WTC11 (cell line): Measurements from ENCODE around the gene BICDL1.

ENCODE experiments used
- ATF1 ChIP-seq: sonication (generic); formaldehyde crosslinking; IDR thresholded peaks from 2 replicates; pipeline ENCODE4 v1.8.1; 2023; ENCODE audit warnings: mild to moderate bottlenecking, moderate library complexity, missing genetic modification reagents
- ATF3 ChIP-seq: sonication (generic); formaldehyde crosslinking; conservative IDR thresholded peaks from 2 replicates; pipeline ENCODE4 v1.8.1; 2022; ENCODE audit warnings: mild to moderate bottlenecking, missing genetic modification reagents
- ATF6 ChIP-seq: sonication (generic); formaldehyde crosslinking; IDR thresholded peaks from 2 replicates; pipeline ENCODE4 v1.8.1; 2023; ENCODE audit warnings: mild to moderate bottlenecking, missing genetic modification reagents
- CBFB ChIP-seq: sonication (generic); formaldehyde crosslinking; IDR thresholded peaks from 2 replicates; pipeline ENCODE4 v1.8.1; 2022; ENCODE audit warnings: mild to moderate bottlenecking, low read depth, missing genetic modification reagents
- CTCF ChIP-seq: fragments of 200-600 bp; IDR thresholded peaks from 2 replicates; pipeline ENCODE4 v1.8.0; 2022; ENCODE audit warnings: antibody characterized with exemption
- E2F1 ChIP-seq: sonication (generic); formaldehyde crosslinking; IDR thresholded peaks from 2 replicates; pipeline ENCODE4 v1.8.0; 2022; ENCODE audit warnings: mild to moderate bottlenecking, missing genetic modification reagents
- E2F4 ChIP-seq: sonication (generic); formaldehyde crosslinking; IDR thresholded peaks from 2 replicates; pipeline ENCODE4 v1.8.1; 2022; ENCODE audit warnings: low read depth, mild to moderate bottlenecking, moderate library complexity, missing genetic modification reagents, borderline replicate concordance
- IRF2 ChIP-seq: sonication (generic); formaldehyde crosslinking; IDR thresholded peaks from 2 replicates; pipeline ENCODE4 v1.8.0; 2022; ENCODE audit warnings: low read depth, missing genetic modification reagents, borderline replicate concordance
- JUN ChIP-seq: sonication (generic); formaldehyde crosslinking; IDR thresholded peaks from 2 replicates; pipeline ENCODE4 v1.8.0; 2023; ENCODE audit warnings: mild to moderate bottlenecking, missing genetic modification reagents
- MAX ChIP-seq: sonication (generic); formaldehyde crosslinking; IDR thresholded peaks from 2 replicates; pipeline ENCODE4 v1.8.0; 2022; ENCODE audit warnings: mild to moderate bottlenecking, missing genetic modification reagents
- NR2C2 ChIP-seq: sonication (generic); formaldehyde crosslinking; IDR thresholded peaks from 2 replicates; pipeline ENCODE4 v1.8.0; 2022; ENCODE audit warnings: mild to moderate bottlenecking, missing genetic modification reagents
- NR3C1 ChIP-seq: sonication (generic); formaldehyde crosslinking; conservative IDR thresholded peaks from 2 replicates; pipeline ENCODE4 v1.8.1; 2023; ENCODE audit warnings: low read depth, mild to moderate bottlenecking, missing genetic modification reagents
- SP1 ChIP-seq: sonication (generic); formaldehyde crosslinking; conservative IDR thresholded peaks from 2 replicates; pipeline ENCODE4 v1.8.1; 2022; ENCODE audit warnings: missing genetic modification reagents
- ZNF317 ChIP-seq: sonication (generic); formaldehyde crosslinking; IDR thresholded peaks from 2 replicates; pipeline ENCODE4 v1.8.1; 2023; ENCODE audit warnings: low read depth, mild to moderate bottlenecking, moderate library complexity, missing genetic modification reagents, borderline replicate concordance

- TF ChIP-seq CTCF (no peak), SP1 (CRISPR knock-in tag) (no peak), ZNF317 (CRISPR knock-in tag) (no peak), ATF1 (no peak), CBFB (no peak), ATF6 (CRISPR knock-in tag) (no peak), NR3C1 (no peak), MAX (no peak), NR2C2 (CRISPR knock-in tag) (no peak), ATF3 (CRISPR knock-in tag) (no peak), JUN (CRISPR knock-in tag) (no peak), E2F1 (no peak), IRF2 (no peak), E2F4 (CRISPR knock-in tag) (no peak)
Measured at GRCh38 chr12:120137833-120138232, 148.8 kb downstream of the BICDL1 start.
